Glomerular endothelial cell (primary cell): Measurements from ENCODE around the gene PTCRA. TPM values are rescaled to one million over a fixed set of nuclear protein-coding genes. Genes with fewer than 3 reads are reported as not detected.

Source experiments
- DNase-seq: peaks from one replicate; pipeline ENCODE4 v3.0.0-alpha.2; 2011; ENCODE audit warnings: low read depth, low spot score; ENCODE audit errors: extremely low read depth
- total RNA-seq: library from RNA; depleted of rRNA; stranded (reverse); fragments of >200 nt; gene quantifications from 2 replicates; pipeline ENCODE4 v1.2.3, GENCODE V29; 2015

PTCRA gene
- total RNA-seq, 1 donor from 2014 or later, result not detected

- no peak for DNase-seq
Observed at GRCh38 chr6:42969431-42969830, 53.6 kb downstream of the PTCRA start.

- no peak for DNase-seq
Observed at GRCh38 chr6:42969934-42970333, 54.1 kb downstream of the PTCRA start.

- DNase-seq, result no peak
Observed at GRCh38 chr6:42970871-42971612, 55.2 kb downstream of the PTCRA start.

- DNase-seq, result no peak
Observed at GRCh38 chr6:42971746-42972327, 56.0 kb downstream of the PTCRA start.

GRCh38 chr6:42973926-42974325, 58.1 kb downstream of the PTCRA start:
- no peak for DNase-seq

- no peak for DNase-seq
Observed at GRCh38 chr6:42974919-42975505, 59.2 kb downstream of the PTCRA start.

Other genes with a start within 250 kb of the PTCRA start
- gene PRPH2, start 193.5 kb upstream of the PTCRA start, total RNA-seq, result 0.15 and 0.29 TPM in 2 replicates
- 33.2 and 36.2 TPM in 2 replicates for gene TBCC, start 169.9 kb upstream of the PTCRA start, total RNA-seq
- 5.5 and 6.2 TPM in 2 replicates for gene BICRAL, start 134.0 kb upstream of the PTCRA start, total RNA-seq
- 93.3 and 108 TPM in 2 replicates for gene RPL7L1, start 36.4 kb upstream of the PTCRA start, total RNA-seq
- 52.2 and 58.1 TPM in 2 replicates for gene CNPY3, start 13.4 kb downstream of the PTCRA start, total RNA-seq
- not detected in 2 replicates for gene GNMT, start 44.7 kb downstream of the PTCRA start, total RNA-seq
- gene PEX6, start 63.1 kb downstream of the PTCRA start, total RNA-seq, result 22.3 and 22.5 TPM in 2 replicates
- 56.4 and 60.8 TPM in 2 replicates for gene PPP2R5D, start 68.5 kb downstream of the PTCRA start, total RNA-seq
- 50.8 and 53.2 TPM in 2 replicates for gene MEA1, start 97.9 kb downstream of the PTCRA start, total RNA-seq
- 88.4 and 88.6 TPM in 2 replicates for gene KLHDC3, start 98.2 kb downstream of the PTCRA start, total RNA-seq
- gene RRP36, start 105.6 kb downstream of the PTCRA start, total RNA-seq, result 83.9 and 99.2 TPM in 2 replicates
- 26.6 and 31.9 TPM in 2 replicates for gene CUL7, start 137.8 kb downstream of the PTCRA start, total RNA-seq
- 18.2 and 29.3 TPM in 2 replicates for gene MRPL2, start 143.4 kb downstream of the PTCRA start, total RNA-seq
- gene KLC4, start 143.6 kb downstream of the PTCRA start, total RNA-seq, result 18.0 and 22.2 TPM in 2 replicates
- gene PTK7, start 160.3 kb downstream of the PTCRA start, total RNA-seq, result 53.8 and 73.6 TPM in 2 replicates